ENCODE data around the gene HDAC4.

HDAC4 gene

DNA sequence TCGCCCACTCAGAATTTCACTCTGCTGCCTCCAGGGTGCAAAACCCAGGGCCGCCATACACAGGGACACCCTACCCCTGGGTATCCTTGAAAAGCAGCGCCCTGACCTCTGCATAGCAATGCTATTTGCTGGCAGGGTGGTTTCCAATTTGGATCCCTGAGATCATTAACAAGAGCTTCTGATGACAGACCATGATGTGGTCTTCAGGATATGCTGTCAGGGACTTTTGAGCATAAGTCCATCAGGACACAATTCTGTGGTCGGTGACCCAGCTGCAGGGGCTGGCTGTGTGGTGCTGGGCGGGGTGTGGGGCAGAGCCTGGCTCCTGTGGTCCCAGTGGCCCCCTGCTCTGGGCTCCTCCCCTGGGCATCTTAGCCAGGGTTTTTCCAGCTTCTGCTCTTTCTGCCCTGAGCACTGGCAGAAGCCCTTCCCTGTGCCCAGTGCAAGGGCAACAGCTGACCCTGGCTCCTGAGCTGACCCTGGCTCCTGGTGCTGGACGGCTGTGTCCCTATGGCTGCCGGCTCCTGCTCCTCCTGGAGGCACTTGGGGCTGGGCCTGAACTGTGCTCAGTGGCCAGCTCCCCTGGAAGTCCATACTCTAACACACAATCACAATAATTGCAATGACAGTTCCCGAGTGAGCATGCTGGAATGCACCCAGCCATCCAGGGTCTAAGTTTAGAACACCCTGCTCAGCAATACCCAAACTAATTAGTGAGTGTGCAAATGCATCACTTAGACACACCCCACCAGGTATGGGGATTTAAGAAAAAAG is 271.5 kb downstream of the HDAC4 start:
- DNase-seq = no peak

DNA sequence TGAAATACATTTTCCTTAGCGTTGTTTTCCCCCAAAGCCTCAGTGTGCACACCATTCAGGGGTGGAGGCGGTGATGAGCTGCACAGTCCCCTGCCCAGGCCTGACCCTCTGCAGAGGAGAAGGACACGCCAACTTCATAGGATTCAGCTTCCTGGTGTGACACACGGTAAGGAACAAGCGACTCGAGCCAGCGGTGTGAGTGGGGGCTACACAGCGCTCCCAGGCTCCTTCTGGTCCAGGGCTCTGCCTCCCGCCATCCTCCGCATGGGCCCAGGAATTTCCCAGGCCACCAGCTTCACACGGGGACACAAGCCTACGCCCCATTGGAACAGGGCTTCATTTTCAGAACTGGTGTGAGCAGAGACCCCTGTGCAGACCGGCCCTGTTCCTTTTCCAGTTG is 272.1 kb downstream of the HDAC4 start:
- DNase-seq = no peak

DNA sequence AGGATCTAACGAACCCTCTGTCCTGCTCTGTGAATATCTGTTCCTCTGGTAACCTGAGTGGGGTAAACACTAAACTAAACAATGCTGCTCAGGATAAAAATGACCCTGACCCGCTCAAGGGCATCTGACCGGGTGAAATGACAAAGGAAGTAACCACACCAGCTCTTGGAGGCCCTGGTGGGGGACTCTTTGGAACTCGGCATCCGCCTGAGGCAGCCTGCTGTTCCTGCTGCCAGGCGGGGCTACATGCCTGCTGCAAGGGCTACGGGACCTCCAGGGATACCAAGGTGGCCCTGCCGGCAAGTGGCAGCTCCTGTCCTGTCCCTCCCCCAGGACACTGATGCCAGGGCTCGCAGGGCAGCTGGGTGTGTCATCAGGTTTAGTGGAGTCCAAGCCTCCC is 273.3 kb downstream of the HDAC4 start:
- no peak for DNase-seq

DNA sequence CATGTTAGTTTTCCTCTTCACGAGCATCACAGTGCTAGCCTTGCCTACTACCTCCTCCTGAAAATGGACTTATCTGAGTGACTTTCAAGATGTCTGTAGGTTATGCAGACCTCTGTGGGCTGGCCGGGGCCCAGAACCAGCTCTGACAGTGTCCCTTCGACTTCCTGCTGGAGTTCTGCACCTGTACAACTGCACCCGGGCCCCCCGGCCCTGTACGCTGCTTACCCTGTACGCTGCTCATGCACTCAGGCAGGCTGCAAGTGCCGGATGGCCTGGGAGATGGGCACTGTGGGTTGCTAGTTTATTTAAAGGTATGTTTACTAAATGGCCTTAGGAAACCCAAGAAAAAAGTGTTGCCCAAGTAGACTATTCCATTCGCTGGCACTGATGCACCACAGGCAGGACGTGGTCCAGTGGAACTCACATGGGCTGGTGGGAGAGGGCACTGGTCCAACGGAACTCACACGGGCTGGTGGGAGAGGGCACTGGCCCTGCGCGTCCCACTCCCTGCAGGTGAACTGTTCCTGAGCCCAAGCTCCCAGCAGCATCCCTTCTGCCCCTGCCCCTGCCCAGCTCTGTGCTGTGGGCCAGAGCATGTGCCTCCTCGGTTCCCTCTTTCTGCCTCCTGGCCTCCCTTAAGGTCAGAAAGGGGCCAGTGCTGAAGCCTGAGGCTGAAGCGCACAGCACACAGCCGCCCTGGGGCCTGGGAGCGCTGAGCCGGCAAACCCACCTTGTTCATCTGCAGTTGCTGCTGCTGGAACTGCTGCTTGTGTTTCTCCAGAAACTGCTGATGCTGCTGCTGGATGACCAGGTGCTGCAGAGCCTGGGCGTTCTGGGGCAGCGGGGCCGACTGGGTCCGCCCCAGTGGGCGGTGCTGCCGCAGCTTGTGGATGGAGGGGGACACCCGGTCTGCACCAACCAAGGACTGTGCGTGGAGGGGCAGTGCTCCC is 274.8 kb downstream of the HDAC4 start:
- DNase-seq = no peak

DNA sequence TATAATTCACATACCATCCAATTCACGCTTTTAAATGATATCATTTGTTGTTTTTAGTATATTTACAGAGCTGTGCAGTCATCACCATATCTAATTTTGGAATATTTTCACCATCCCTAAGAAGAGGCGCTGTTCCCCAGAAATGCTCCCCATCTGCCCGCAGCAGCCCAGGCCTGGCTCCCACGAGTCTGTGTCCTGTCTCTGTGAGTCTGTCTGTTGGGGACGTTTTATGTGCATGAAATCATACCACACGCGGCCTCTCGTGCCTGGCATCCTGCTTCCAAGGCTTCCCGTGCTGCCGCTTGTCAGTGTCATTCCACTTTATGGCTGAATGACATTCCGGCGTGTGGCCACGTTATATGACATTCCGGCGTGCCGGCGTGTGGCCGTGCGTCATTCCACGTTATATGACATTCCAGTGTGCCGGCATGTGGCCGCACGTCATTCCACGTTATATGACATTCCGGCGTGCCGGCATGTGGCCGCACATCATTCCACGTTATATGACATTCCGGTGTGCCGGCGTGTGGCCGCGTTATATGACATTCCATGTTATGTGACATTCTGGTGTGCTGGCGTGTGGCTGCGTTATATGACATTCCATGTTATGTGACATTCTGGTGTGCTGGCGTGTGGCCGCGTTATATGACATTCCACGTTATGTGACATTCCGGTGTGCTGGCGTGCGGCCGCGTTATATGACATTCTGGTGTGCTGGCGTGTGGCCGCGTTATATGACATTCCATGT is 276.5 kb downstream of the HDAC4 start:
- no peak for DNase-seq

DNA sequence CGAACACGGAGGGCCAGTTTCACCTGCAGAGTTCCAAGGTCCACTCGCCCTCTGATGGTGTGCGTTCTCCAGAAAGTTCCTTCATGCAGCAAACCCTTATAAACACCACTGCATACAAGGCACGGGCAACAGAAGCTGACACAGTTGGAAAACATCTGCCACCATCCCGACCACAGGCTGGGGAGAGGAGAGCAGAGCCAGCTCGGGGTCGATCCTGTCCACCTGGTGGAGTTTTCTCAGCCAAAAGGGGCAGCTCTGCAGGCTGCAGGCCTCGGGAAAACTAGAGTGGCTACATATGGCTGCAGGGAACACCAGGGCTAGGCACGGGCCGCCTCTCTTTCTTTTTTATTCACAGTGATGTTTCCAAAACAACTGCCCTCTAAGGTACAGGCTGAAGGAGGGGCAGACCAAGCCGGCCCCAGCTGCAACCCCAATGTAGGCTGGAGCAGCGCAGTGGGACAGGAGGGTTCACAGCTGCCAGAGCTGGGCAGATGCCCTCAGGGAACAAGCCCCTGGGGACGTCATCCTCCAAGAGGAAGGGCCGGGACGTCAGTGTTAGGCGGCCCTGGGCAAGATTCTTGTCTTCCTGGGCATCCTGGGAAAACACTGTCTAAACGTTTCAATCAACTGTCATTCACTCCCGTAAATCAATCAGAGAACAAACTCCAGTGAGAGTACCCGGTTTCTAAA is 278.3 kb downstream of the HDAC4 start:
- DNase-seq = no peak

DNA sequence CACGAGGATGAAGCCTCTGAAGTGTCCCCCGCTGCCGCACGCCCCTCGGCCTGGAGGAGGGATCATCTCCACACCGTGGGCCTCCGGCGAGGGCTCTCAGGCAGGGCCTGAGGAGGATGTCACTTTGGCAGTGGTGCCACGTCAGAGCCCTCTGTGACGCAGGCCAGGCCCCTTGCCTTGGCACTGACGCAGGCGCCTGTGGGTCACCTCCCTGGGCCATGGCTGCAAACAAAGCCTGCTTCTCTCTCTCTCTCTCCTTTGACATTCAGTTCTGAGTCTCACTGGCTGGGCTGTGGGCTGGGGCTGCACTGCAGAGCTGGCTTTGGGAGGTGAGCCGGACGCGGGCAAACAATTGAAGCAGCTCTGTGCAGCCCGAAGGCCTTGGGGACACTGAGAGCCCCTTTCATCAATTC is 279.2 kb downstream of the HDAC4 start:
- no peak for DNase-seq

DNA sequence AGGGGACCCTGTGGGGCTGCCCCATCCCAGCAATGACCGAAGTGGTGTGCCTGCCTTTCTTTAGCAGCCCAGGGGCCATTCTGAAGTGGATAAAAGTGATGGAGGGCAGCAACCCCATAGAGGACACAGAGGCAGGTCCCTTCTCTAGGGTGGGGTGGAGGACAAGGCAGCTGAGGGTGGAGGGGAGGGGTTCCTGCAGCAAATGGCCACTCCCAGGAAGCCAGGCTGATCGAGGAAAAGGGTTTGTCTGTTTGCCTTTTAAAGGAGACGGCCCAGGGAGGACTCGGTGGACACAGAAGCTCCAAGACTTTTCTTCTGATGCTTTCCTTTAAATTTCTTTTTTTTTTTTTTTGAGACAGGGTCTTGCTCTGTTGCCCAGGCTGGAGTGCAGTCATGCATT is 280.2 kb downstream of the HDAC4 start:
- DNase-seq = no peak

DNA sequence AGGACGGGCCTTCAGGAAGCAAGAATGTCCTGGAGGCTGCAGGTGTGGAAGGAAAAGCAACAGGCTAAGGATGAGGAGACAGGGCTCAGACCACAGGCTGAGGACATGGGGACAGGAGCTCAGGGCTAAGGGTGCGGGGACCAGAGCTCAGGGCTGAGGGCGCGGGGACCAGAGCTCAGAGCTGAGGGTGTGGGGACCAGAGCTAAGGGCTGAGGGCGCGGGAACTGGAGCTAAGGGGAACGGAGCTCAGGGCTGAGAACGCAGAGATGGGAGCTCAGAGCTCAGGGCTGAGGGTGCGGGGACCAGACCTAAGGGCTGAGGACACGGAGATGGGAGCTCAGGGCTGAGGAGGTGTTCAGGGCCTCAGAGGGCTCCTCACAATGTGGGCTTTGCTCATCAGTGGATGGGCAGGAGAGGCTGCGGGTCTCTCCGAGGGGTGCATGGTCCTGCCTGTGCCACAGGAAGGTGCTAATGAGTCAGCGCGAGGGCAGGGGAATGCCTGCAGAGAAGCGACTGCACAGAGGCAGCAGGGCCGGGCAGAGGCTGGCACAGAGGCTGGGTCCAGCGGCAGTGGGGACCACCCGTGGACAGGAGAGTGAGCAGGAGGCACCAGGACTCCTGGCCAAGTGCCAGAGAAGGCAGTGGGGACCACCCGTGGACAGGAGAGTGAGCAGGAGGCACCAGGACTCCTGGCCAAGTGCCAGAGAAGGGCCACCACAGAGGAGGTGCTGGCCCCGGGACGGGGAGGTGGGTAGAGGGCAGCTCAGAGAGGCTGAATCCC is 281.3 kb downstream of the HDAC4 start:
- no peak for DNase-seq

DNA sequence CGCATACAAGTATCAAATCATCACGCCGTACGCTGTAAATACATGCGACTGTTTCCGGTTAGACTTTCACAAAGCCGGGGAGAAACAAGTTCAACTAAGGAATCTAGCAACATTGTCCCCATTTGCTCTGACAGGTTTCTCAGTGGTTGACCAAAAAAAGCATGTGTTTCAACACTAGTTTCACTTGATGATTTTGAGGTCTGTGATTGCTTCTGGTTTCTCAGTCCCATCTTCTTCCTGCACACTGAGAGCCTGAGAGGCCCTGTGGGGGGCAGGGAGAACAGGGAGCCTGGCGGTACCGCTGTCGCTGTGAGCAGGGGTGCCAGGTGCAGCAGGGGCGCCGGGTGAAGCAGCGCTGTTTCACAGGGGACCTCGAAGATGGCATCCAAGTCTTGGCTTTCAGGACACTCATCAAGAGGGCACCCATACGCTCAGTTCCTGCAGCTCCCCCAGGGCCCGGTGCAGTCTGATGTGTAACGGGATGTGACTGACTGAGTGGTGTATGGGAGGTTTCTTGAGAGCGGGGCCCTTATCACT is 282.1 kb downstream of the HDAC4 start:
- DNase-seq = no peak

DNA sequence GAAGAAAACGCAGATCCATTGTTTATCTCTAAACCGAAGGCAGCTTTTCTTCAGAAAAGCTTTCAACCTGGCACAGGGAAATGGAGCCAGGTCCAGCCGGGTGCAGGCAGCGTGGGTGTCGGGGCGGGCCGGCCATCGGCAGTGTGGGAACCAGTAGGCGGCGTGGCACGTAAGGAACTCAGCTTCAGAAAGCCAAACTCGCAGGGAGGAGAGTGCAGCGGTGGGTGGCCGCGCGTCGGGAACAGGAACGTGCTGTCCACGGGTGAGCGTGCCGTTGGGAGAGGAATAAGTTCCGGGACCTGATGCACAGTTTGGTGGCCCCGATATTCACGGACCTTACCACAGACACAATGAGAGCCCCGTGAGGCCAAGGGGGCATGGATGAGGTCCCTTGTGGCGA is 282.6 kb downstream of the HDAC4 start:
- no peak for DNase-seq

DNA sequence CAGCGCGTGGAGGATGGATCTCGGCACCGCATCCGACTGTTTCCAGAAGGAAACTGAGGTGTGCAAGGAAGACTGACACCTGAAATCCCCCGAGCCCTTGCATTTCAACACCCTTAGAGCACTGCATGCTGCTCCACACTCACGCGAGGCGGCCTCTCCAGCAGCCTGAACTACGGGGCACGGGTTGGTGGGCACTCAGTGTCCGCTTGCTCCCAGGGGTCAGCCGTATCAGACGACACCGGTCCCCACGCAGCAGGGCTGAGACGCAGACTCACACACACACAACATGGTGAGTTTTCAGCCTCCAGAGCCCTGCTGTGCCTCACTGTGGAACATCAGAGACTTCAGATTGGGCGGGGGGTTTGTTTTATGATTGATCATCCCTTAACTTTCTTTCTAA is 283.0 kb downstream of the HDAC4 start:
- no peak for DNase-seq

DNA sequence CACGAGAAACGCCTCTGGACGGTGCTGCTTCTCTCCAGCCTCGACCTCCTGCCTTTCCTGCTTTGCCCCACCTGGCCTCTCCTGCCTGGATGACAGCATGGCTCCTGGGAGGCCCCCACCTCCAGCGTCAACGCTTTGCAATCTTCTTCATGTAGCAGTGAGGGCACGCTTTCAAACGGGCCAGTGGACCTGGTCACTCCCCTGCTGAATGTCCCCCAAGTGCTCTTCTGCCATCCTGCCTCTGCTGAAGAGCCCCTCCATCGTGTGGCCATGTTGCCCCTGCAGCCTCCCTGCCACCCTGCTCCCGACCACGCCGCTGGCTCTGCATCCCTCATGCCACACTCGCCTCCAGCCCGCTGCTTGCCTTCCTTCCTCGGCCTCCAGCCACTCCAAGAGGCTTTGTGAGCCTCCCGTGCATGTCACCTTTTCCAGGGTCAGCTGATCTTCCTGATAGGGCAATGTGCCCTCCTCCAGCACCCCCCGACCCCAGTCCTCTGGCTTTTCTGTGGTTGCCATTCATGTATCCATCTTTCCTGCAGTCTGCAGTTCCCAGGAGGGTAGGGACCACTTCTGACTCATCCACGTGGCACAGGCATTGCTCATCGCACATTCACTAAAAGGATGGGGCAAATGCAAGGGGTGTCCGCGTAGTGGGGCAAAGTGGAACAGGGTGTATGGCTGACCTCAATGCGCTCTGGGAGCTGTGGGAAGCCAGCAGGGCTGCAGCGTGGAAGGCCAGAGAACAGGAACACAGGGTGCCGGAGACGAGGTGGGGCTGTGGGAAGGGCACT is 284.2 kb downstream of the HDAC4 start:
- DNase-seq = no peak

DNA sequence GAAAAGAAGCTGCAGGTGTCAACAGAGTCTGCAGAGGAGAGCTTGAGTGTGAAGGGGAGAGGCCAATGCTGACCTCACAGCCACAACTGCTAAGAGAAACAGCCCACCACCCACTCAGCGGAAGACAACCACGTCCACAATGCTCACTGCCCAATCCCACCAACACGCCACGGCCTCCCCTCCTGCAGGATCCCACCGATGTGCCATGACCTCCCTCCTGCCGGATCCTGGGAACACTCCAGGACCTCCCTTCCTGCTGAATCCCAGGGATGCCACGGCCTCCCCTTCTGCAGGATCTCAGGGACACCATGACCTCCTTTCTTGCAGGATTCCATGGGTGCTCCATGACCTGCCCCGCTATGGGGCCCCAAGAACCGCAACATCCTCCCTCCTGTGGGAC is 285.2 kb downstream of the HDAC4 start:
- DNase-seq = no peak

DNA sequence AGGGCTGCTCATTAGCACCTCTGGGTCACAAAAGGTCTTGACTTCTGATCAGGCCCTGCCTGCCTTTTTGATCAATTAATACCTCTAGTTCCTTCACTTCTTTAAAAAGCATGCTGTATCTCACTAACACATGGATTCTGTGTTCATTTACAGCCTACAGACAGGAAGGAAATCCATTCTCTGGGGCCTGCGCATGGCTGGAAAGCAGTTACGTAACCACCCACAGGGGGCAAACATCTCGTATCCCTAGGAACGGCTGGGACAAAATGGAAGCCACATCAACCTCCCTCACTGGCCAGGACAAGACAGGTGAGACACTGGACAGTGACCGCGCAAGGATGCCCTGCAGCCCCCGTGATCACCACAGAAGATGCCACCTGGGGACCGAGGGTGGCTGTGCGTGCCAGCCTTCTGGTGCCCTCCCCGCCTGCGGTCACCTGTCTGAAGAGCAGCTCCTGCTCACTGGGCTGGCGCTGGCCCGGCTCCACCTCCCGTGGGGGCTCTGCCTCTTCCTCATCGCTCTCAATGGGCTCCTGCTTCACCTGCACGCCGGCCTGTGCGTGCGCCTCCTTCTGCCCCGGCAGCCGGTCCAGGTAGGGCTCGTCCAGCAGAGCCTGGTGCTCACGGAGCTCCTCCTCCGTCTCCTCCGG is 286.1 kb downstream of the HDAC4 start:
- DNase-seq = no peak

DNA sequence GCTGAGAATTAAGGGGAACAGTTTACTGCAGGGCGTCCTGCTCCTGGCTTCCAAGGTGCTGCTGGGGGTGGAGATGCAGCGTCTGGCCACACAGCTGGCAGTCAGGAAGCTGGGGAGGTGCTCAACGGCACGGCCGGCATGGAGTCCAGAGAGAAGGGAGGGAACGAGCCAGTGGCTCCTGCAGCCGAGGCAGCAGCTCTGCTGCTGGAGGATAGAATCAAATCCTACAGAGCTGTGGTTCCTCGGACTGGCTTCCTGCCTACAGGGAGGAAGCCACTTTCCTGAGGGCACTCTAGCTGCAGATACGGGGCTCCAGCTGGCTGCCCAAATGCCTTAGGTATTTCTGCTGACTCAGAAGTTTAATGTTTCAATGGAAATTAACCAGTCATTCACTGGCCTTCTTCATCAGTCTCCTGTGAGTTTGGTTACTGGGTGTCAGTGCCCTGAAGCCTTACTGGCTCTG is 286.7 kb downstream of the HDAC4 start:
- peak; percentile 24 for DNase-seq

DNA sequence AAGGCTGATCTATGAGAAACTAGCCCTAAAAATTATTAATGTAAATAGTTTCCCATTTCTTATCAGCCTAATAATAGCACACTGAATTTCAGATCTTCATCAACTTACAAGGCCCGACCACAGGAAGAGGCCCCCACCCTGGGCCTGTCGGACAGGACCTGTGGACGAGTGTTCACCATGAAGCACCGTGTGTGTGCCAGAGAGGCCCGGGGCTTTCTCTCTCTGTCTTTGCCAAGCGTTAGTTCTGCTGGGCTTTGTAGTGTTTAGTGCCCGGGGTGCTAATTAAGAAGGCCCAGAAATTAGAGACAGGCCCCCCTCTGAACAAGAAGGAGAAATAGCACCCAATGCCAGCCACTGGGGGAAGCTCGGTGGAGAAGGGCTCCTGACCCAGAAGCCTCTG is 287.2 kb downstream of the HDAC4 start:
- DNase-seq = no peak

DNA sequence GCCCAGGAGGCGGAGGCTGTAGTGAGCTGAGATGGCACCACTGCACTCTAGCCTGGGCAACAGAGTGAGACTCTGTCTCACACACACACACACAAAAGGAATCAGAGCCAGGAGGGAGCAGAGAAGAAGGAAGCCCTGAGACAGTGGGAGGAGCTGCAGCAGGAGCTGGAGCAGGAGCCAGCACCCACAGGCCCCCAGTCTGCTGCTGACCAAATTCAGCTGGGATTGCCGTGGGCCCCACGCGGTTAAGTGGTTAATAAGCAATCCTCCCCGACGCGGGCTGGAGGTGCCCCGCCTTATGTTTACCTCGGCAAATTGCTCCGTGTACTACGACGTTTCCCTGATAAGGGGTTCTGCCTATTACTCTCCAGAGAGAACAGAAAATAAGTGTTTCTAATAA is 287.6 kb downstream of the HDAC4 start:
- peak; percentile 21 for DNase-seq

DNA sequence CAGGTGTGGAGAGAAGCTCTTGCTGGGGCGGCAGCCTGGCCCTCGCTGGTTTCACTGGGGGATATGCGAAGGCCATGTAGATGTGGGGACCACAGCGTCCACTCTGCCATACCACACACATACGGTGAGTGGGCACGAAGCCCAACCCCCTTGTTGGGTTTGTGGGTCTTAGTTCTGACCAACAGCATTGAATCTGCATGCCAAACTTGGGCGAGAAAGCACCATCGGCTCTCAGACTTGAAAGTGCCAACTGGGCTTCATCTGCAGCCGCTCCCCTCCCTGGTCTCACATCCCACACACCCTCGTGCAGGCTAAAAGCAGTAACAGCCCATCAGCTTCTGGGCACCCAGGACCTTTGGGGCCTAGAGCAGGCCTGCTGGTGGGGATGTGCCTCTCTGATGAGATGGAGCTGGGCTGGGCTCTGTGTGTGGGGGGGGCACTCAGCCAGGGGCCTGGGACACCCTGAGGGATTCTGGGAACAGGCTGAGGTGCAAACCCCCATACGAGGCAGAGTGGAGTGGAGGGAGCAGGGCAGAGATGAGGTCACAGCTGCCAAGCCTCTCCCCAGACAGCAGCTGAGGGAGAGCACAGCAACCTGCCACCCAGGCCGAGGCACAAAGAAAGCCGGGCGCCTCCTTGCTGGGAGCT is 288.6 kb downstream of the HDAC4 start:
- DNase-seq = no peak
